GM19463 (cell line): Measurements from ENCODE around the gene AATF.

ENCODE experiments used
- ATAC-seq: cut with Tn5 transposase; IDR thresholded peaks from one replicate; pipeline ENCODE4 v1.9.1; 2021; ENCODE audit warnings: mild to moderate bottlenecking, moderate library complexity; ENCODE audit not compliant: unreplicated experiment

Gene AATF

DNA sequence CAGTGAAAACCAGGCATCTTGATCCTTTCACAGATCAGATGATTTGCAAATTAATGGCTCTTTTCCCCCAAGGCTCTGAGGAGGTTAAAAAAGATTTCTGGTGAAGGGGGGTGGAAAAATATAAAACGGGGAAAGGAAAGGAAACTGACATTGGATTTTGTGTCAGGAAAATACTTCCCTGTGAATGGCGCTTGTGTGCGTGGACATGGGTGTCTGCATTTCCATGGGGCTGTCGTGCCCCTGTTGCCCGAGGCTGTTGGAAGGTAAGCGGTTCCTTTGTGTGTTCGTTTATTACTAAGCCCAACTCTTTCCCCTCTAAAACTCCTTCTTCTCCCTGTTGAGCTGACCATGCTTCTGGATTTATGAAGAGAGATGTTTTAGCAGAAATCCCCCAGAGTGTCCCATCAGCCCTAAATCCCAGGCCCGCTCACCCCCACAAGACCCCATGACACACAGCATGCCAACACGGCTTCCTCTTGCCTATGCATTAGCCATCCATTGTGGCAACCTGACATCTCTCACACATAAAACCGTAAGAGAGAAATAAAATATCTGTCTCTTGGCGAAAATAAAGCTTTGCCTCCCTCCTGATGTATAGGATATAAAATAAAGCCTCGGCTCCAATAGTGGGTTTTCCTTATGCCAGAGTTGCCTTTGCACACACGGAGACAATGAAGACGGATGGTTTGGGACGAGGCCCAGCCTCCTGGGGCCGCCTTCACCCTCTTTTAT, 18.7 kb upstream of the AATF start:
- ATAC-seq: no peak

DNA sequence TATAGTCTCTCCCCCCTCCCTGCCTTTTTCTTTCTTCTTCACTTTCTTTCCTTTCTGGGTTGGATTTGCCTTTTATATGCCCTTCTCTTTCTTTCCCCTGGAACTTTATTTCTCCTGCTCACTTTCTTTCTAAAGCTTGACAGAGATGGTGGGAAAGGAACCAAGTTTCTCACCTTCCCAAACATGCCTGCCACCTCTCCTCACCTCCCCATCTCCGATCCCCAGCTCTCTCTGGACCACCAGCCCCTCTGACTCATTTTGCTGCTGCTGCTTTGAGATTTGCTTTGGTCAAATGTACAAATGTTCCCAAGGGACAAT, 18.2 kb upstream of the AATF start:
- ATAC-seq: no peak

DNA sequence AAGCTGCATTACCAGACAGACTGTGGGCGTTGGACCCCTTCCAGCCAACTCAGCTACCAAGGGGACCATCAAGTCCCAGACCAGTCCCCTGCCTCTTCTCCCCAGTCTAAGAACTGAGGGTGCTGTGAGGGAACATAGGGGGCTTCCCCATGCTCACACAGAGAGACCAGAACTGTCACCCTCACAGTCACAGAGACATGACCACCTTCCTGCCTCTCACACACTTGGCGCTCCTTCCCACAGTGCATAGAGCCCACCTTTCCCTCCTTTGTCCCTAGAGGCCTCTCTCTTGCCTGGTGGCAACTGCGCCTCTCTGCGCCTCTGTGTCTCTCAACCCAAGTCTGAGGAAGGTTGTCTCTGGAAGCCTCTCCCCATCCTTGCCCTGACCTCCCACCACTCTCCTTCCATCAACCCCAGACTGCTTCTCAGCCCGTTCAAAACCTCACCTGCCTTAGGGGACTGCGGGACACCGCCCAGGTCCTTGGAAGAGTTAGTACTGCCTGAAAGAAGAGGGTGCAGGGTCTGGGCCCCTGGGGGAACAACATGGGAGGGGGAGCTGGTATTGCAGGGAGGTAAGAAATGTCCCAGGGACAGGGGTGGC, 17.6 kb upstream of the AATF start:
- ATAC-seq: no peak

DNA sequence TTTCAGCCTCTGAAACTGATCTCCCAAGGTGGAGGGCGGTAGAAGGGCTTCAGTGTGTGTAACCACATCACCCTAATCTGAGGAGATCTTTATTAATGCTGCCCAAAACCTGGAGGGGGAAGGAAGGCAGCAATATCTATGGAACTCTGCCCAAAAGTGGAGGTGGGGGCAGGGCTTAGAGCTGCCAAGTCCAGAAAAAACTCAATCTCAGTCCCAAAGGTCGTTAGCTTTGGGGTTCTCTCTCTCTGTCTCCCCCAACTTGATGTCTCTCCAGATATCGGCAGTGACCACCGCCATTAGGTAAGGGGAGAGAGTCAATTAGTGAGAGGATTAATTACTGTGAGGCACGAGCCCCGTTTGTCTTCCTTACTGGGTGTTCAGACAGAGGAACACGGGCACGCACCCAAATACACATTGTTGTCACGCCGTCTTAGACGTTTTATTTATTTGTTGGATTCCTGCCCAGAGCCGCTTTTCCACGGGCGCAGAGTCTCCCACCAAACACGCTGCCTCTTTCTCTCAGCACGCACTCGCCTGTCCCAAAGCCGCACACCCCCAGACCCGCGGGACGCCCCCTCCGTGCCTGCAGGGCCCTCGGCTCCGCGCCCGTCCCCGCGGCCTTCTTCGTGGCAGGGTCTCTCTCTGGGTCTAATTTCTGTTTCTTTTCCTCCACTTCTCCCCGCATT, 16.9 kb upstream of the AATF start:
- ATAC-seq: no peak

DNA sequence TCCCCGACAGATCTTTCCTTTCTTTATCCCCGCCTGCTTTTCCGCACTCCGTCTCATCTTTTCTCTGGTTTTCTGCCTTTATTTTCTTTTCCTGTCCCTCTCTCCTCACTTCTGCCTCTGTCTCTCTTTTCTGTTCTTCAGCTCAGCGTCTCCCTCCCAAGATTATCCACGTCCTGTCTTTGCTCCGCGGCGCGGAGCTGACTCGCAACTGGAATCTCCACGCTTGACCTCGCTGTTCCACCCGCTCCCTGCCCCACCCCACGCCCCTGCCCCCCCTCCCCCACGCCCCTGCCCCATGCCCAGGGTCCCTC, 16.4 kb upstream of the AATF start:
- ATAC-seq: no peak

DNA sequence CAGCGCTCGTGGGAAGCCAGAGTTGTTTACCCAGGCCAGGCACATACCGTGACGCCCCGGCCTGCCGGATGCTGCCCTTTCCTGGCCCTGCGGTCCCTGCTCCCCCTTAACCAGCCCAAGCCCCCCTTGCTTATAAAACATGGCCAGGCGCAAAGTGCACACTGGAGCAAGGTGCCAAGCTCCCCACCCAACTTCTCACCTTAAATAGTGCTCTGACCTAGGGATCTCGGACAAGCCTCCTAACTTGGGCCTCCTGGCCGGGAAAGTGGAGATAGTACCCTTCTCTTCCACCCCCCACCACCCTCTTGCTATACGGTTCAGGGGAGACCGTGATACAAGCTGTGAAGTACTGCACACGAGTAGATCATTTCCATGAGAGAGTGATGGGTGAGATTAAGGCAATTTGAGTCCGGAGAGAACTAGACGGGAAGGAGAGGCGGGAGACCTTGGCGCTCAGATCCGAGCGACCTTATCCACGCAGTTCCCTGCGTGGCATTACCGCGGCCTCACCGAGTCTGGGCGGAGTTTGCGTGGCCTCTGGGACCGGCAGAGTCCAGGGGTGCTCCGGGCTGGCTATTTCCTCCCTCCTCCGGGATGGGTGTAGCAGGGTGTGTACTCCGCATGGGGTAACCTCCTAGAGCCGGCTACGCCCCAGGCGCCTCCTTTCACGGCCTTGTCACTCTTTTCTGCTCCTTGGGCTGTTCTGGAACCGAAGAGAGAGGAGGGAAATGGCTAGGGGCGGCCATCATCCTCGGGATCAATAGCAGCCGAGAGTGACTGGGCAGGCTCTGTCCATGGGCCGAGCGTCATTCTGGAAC, 15.9 kb upstream of the AATF start:
- ATAC-seq: no peak

DNA sequence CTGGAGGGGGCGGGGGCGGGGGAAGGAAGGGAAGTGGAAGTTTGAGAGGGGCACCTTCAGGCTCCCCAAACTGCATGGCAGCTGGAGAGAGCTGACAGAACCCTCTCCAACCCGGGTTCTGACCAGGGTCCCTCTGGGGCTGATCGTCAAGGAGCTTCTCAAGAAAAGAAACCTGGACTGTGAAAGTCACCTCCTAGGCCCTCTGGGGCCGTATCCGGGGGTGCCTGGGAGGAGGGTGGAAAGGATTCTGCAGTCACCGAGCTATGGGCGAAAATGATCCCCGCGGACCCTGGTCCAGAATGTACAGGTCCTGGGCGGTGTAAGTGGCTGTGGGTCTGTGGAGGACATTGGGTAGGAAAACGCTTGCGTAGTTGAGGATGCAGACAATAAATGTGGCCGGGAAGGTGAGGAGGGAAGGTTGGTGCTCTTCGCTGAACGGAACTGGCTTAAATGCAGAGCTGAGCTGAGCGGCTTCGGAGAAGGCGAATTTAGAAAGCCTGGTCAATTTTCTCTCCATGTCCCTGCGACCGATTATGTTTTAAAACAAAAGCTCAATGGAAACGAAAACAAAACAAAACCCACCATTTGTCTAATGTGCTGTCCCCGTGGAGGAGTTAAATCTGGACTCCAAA, 15.1 kb upstream of the AATF start:
- ATAC-seq: no peak

DNA sequence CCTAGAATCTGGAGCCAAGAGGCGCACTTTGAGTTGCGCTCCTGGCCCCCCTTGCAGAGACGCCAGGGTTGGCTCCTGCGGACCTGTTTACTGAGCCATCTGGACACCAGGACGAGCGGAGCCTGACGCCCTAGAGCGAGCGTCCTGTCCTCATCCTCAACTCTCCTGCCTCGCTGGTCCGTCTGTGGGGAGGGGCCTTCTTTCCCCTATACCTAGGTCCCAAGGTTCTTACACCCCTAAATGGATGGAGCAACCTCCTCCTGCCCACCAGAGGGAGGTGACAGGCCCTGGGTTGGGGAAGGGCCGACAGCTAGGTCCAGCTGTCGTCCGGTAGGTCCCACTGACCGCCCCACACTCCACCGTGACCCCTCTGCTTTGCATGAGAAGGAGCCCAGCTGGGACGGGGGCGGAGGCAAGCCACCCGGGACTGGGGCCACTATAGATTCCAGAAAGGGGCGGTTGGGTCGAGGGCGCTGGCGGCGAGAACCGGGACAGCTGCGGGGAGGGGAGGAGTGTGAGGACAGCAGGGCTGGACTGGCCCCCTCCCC, 14.5 kb upstream of the AATF start:
- ATAC-seq: no peak

DNA sequence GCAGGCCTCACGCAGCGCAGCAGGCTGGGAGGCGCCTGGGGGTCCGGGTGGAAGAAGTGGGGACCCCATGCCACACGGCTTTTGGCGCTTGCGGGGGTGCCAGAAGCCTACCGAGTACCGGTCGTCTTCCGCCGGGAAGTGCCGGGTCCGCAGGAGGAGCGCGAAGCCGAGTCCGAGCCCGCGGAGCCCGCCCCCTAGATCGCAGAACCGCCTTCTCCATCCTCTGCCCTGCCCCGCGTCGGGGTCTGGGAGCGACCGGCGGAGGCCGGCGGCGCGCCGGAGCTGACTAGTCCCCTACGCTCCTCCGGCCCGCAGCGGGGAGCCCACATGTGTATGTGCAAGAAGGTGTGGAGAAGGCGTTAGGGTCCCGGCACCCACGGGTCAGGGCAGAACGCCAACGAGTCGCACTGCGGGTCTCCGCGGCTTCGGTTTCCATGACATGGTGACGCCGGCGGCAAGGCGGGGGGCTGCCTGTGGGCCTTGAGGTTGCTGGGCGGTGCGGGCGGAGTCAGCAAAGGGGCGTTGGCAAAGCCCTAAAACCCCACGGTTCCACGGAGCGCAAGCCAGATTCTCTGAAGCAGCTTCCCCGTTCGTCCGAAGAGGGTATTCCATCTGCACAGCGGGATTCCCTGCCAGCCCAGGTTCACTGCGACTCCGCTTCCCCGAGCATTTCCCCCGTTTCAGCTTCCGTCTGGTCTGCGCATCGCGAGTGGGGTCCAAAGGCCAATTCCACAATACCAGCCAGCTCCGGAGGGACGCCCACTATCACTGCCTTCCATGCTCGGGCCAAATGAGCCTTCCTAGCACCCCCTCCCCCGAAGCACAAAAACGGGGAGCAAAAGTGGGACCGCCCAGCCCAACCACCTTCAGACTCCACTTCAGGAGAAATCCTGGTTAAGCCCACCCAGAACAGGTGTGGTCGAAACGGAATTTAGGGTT, 13.8 kb upstream of the AATF start:
- ATAC-seq: no peak

DNA sequence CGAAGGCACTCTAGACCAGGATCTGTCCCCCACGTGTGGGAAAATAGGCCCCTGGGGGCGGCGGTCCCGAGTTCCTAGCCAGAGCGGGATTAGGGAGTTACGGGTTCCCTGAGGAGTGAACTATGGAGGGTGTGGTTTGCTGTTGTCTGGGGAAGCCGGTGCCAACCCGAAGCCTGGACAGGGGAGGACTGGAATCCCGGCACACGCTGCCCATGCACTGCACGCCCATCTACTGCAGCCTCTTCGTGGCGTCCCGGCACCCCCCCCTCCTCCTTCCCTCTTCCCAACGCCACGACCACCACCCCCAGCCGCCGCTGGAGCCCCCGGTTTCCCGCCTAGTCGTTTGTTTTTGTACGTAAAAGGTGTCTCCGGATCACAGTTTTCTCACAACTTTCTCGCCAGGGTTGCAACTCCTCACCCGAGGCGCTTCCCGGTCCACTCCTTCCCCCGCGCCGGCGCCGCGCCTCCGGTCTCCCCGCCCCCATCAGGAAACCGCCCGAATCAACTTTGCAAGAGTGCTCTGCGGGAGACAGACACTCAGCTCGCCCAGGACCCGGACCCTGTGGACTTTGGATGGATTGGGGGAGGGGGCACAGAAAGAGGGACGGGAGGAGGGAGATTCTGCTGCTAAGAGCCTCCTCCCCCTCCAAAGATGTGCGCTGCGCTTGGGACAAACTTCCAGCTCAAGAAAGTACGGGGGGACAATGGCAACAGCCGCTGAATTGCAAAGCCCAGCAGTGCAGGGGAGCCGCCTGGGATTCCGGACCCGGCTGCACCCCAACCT, 12.9 kb upstream of the AATF start:
- ATAC-seq: no peak

DNA sequence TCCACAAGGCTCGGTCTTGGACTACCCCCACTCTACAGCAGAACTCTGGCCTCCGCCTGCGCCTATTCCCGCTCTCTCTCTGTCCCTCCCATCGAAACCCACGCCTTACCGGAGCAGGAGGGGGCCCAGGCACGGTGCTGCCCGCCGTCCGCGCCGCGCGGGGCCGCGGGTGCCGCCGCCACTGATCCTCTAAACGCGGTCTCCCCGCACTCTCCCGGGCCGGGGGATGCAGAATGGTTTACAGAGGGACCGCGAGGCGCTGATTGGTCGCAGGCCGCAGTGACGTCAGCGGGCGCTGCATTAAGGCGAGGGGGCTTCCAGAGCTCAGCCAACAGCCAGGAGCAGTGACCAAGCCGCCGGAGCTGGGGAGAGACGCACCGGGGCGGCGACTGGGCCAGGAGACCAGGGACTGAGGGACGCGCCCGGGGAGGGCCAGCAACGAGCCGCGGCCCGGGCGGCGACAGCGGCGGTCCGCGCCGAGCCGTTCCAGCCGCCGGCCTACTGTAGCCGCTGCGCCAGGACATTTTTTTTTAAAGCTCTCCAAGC, 12.2 kb upstream of the AATF start:
- no peak for ATAC-seq

DNA sequence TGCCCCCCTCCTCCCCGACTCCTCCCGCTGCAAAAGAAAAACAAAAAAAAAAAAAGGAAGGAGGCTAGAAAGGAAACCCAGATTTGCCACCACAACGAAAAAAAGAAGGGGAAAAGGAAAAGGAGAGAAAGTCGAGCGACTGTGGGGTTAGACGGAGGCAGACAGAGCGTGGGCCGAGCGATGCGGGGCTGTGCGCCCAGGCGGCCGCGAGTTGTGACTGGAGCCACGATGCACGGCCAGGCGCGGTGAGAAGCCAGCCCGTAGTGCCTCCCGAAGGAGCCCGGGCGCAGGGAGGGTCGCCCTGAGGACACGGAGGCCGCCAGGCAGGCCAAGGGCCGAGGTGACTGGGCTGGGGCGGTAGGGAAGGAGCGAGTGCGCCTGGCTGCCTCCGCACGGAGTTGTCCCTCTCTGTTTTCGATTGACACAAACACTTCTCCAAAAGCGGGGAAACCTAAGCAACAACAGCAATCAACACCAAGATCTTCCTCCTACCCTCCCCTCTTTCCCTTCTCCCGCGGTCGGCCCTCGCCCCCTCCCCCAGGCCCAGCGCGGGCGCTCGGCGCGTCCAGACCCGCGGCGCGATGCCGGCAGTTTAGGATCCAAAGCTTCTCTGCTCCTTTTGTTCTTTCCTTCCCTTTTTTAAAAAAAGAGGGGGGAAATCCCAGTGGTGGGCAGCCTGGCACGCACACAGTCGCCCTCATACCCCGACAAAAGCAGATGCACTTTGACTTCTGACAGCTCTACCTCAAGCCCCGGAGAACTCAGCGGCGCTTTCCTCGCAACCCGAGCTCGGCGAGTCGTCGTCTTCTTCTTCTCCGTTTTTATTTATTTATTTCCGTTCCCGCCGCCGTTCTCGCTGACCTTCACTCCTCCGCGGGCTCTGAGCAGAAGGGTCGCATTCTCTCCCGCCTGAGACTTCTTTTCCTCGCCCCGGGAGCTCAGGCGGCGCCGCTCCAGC, 11.5 kb upstream of the AATF start, which contains the start of gene LHX1:
LHX1 (plus strand) TSS at position 475 of the 958 bp plus-strand sequence. CDS start 723 bp downstream, outside the sequence.
- ATAC-seq: no peak

DNA sequence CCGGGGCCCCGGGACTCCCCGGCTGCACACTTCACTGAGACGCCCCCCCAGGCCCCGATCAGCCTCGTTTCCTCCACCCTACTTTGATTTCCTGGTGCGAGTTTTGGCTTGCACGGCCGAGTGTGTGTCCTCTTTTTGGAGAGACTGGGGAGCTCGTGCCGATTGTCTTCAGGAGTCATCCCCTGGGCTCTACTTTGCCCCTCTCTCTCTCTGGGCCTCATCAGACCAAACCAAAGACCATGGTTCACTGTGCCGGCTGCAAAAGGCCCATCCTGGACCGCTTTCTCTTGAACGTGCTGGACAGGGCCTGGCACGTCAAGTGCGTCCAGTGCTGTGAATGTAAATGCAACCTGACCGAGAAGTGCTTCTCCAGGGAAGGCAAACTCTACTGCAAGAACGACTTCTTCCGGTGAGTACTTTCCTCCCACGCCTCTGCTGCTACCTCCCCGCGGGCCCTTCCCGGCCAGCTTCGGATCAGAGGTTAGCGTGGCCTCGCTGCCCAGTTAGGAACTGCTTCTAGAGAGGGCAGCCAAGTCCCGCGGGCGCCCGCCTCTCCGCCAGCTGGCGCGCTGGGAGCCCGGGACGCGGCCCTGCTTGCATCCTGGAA, 10.7 kb upstream of the AATF start:
- ATAC-seq: no peak

DNA sequence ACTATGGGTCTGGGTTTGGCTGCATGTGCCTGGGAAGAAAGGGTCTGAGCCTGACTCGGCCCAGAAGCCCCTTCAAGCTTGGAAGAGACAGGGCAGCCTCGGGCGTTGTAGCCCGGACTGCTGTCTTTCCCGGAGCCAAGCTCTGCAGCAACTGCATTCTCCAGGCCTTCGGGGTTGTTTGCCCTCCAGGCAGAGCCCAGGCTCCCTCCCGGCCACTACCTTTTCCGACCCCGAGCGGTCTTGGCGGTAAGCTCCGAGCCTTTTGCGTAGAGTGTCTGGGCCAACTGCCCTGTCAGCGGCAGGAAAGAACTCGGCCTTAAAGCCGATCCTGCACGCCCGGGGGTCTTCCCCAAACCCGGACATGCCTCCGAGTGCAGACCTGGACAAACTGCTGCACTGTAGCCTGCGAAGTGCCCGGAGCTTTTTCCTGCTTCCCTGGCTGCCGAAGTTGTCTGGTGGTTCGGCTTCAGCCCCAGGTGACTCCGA, 10.1 kb upstream of the AATF start:
- no peak for ATAC-seq

DNA sequence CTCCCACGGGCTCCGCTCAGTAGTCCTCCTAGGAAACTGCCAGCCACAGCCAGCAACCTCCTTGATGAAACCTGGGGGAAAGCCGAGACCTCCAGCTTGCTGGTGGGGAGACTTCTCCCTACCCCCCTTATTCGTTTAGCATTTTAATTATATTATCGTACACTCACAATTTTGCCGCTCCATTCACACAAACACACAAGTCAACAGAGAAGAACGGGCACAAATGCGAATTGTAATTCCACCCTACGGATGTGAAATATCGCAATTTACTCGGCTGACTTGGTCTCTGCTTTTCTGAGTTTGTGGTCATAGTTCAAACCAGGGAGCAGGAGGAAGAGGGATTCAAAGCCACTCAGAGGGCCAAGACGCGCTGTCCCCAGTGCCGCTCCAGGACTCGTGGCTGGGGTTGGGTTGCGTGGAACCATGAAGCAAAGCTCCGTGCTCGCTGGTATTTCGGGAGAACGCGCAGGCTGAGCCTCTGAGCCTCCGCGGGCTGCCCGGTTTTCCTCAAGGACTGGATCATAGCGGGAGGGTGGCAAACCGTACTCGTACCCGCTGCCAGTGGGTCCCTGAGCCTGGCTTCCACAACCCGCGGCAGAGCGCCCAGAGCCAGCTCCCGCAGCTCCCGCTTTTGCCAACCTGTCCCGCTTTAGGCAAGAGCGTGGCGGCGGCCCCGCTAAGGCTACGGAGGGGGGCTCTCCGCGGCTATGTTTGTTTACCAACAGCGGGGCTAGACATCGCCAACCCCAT, 9.5 kb upstream of the AATF start:
- ATAC-seq: no peak

DNA sequence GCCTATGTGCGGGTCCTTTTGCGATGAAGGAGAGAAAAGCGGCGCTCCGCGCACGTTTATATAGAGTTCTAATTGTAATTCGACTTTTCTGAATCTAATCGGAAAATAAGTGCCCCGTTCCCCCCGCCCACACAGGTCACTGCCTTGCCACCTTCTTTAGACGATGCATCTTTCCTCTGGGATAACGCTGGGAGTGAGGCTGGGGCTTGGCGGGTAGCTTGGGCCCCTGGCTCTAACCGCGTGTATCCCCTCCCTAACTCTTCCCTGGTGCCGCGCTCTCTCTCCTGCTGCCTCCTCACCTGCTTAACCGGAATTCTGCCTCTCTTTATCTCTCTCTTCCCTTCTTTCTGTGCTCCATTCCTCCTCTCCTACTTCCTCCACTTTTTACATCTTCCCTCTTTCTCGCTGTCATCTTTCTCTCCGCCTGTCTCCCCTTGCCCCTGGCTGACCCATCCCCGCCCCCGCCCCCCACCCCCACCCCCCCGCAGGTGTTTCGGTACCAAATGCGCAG, 8.9 kb upstream of the AATF start:
- ATAC-seq: no peak
